Activated effector memory CD4-positive, alpha-beta T cell treated with Interleukin-2 at 50 U/mL for 16 hours (primary cell): ENCODE measurements around the gene EYS.
"Not testable (repeated sequence)": the region's sequence is repeated elsewhere in the genome, so short reads cannot be mapped to it uniquely, and the experiment has no call there.

Experiments used
- DNase-seq: peaks from one replicate; pipeline ENCODE4 v3.0.0-alpha.2; 2020

Gene EYS

GRCh38 chr6:64000818-64001491 is 1706.1 kb downstream of the EYS start:
- DNase-seq = no peak

DNA sequence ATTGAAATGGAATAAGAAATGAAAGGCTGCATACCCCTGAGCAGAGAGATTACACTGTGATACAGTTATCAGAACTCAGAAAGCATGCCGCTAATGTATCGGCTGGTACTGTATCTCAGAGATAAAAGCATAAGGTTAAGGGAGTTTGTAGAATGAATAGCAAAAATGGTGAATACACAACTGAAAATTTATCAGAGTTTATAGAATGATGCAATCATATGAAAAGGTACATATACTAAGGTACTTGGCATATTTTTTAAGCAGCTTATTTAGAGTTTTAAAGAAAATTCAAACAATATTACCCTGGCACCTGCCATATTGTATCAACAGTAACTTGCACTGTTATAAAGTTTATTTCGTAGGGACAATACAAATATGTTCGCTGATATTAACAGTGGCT is 1707.4 kb downstream of the EYS start:
- no peak for DNase-seq

- no peak for DNase-seq
Measured at GRCh38 chr6:63998991-63999390, 1708.0 kb downstream of the EYS start.

DNA sequence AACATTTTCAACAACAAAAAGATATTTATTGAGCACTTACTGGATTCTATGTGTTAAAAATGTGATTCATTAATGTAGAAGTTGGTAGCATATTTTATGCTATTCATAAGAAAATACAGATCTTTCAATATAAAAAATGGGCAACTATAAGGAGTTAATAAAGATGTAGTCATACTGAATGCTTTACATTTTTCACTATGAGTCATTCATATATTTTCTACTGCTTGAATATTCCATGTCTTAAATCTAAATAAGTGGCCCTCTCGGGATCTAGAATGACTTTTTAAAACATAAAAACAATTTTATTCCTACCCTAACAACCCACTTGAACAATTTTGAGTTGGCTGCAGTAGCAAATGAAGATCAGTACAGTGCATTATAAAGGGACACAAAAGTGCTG is 1709.3 kb downstream of the EYS start:
- DNase-seq = no peak

GRCh38 chr6:63997221-63997620 is 1709.8 kb downstream of the EYS start:
- DNase-seq = no peak

- DNase-seq = no peak
Measured at GRCh38 chr6:63985223-63985622, 1721.8 kb downstream of the EYS start.

DNA sequence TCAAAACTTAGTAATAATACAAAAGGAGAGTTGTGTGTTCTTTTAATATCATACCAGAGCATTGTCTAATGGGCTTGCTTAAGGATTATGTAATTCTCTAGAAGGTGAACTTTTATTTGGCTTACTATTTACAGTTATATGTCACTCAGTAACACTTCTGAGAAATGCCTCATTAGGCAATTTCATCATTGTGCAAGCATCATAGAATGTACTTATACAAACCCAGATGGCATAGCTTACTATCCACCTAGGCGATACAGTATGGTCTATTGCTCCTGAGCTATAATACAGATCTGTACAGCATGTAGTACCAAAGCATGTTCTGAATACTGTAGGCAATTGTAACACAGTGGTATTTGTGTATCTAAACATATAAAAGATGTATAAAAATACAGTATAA is 1731.3 kb downstream of the EYS start:
- no peak for DNase-seq

DNA sequence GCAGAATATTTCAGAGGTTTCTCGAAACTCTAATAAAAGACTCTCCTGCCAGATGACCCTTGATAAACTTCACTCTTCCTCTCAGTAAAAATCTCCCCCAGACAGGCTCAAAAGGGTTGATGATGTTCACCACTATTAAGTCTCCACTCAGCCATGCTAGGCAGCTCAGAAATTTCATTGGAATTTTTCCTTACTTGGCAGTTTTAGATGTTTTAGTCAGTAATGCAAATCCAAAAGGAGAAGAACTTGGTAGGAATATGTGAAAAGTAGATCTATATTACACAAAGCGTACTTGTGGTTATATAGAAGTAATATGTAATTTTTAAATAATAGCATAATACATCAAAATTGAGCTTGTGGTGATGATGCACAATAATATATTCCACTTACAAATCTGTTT is 1738.4 kb downstream of the EYS start:
- DNase-seq = no peak

GRCh38 chr6:63964366-63964765 is 1742.7 kb downstream of the EYS start:
- DNase-seq = no peak

GRCh38 chr6:63963769-63964315 is 1743.2 kb downstream of the EYS start:
- no peak for DNase-seq

- DNase-seq = not testable (repeated sequence)
Measured at GRCh38 chr6:63953336-63954021, 1753.5 kb downstream of the EYS start.

GRCh38 chr6:63947792-63948529 is 1759.1 kb downstream of the EYS start:
- no peak for DNase-seq

- DNase-seq = no peak
Measured at GRCh38 chr6:63945987-63946386, 1761.0 kb downstream of the EYS start.

DNA sequence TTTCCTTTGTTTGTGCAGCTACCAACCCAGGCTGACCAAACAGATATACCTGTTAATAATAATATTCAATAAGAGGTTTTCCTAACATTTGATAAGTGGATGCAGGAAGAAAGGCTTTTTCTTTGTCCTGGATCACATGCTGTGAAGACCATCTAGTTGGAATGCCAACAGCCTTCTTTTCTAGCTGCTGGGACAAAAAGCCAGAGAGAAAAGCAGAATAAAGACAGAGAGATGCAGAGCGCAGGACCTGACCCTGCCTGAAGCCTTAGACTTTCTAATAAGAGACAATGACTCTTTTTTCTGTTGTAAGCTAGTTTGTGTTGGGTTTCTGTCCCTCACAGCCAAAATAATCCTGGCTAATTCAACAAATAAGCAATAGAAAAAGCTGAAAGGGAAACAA is 1763.2 kb downstream of the EYS start:
- DNase-seq = no peak

DNA sequence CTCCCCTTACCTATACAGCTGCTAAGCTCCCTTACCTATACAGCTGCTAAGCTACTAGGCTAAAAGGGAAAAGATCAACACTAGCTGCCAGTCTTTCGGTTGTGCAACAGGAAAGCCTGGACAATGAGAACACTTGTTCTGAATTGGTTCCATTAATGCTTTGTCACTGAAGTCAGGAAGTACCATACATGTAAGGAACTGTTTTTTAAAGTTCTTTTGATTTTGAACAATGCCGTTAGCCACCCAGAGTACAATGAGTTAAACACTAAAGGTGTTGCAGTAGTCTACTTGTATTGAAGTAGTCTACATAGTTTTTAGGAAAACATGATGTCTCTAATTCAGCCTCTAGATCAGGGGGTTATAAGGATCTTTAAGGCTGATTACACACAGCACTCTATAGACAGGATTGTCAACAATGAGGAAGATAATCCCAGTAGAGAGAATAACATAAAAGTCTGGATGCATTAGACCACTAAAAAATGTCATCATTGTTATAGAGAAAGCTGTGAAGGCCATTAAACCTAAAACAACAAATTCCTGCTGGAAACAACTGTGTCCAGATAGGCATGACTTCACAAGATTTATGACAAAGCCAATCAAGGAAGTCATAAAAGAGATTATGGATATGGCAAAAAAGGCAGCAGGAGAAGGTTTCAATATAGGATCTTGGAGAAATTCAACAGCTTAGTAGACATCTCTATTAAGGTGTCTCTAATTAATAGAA is 1765.1 kb downstream of the EYS start:
- DNase-seq = no peak

DNA sequence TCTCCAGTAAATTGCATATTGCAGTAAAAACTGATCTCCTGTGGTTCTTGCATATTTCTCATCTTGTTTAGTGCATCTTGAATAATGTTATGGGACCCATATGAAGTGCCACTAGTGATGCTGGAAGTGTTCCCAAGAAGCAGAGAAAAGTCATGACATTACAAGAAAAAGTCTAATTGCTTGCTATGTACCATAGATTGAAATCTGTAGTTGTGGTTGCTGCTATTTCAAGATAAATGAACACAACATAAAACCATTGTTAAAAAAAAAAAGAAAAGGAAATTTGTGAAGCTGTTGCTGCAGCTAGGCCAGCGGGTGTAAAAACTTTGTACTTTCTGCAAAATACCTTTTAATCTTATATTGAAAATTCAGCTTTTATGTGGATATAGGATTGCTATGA is 1767.0 kb downstream of the EYS start:
- DNase-seq = no peak

- DNase-seq = no peak
Measured at GRCh38 chr6:63936399-63936798, 1770.6 kb downstream of the EYS start.

DNA sequence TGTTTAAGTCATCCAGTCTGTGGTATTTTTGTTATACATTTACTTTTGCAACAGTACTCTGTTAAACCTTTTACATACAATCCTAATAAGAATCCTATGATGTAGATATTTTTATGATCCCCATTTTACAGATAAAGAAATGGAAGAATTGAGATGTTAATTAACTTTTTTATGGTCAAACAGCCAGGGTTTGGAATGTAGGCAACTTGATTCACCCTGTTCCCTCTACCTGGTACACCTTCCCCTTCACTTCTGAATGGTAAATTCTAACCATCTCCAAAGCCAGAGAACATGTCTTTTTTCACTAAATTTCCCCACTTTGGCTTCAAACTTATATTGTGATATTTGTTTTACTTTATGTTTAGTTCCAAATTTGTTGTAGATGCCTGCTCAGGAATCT is 1771.3 kb downstream of the EYS start:
- DNase-seq = no peak

- DNase-seq = not testable (repeated sequence)
Measured at GRCh38 chr6:63933948-63934347, 1773.1 kb downstream of the EYS start.

DNA sequence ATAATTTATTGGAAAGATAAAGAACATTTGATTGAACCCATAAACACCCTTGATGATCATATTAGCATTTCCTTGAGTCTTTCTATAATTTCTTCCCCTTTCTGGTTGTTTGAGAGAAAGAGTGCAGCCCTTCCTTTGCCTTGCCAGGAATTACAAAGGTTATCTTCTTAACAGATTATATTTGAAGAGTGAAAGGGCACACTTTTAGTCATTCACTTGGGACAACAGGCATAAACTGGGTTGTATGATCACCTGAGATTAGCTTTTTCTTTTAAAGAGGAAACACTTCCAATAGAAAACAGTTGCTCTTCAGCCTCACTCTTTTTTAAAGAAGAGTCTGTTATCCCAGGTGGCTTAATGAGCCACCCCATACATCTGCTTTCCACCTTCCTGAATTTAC is 1776.2 kb downstream of the EYS start:
- DNase-seq = no peak

DNA sequence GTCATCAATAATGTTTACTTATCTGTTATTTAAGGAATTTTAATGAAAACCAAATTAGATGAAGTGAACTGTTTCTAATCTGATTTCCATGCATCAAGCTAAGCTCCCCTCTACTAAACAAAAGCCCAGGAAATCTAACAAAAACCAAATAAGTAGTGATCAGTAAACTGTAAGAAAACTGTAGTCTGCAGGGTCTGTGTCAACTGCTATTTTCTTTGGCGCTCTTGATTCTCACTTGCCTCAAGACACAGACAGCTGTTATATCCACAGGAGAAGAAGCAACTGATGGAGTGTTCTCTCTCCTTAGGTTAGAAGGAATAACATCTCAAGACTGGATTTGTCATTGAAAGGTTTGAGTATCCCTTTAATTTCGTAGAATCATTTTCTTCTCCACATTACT is 1777.9 kb downstream of the EYS start:
- no peak for DNase-seq

DNA sequence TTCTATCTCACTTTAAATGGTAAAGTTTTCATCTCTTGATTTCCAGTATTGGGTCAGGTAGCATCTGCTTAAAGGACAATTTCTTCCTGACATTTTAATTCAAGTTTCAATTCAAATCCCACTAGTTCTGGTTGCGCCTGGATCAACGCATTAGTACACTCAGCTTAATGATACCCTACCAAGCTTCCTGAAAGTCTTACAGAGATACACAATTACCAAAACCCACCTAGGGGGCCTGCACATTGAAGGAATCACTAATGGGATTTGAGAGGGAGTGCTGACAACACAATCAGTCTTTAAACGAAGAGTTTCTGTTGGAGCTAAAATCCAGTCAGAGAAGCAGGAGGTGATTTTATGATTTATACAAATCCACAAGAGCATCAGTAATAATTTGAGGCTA is 1778.4 kb downstream of the EYS start:
- DNase-seq = no peak
